H1 (cell line): ENCODE data around the gene SCGB2B2. TPM values are rescaled to one million over a fixed set of nuclear protein-coding genes. Genes with fewer than 3 reads are reported as not detected.

ENCODE experiments used
- CTCF ChIA-PET: fragments of 300-600 bp; sonication (Branson Sonifier 250); formaldehyde crosslinking; loops from one replicate; lab custom pipeline; 2021; ENCODE audit not compliant: partially characterized antibody; lab: Charles Lee
- POLR2A ChIA-PET: fragments of 300-600 bp; sonication (Branson Sonifier 250); formaldehyde crosslinking; loops from one replicate; lab custom pipeline; 2021; ENCODE audit warnings: inconsistent platforms; ENCODE audit not compliant: partially characterized antibody; lab: Charles Lee
- DNase-seq, 2 experiments: peaks; one replicate each; pipeline versions ENCODE4 v3.0.0 to v3.0.0-alpha.2; 2010 to 2022; ENCODE audit warnings: low spot score in 2 of 2, low read depth in 1 of 2, mixed read lengths in 1 of 2
- FAIRE-seq: peaks from 2 replicates; lab custom pipeline; 2011; peaks lifted over from hg19 to GRCh38; lab: Jason Lieb, UNC
- H2AFZ ChIP-seq: 2 replicates; pipeline ENCODE4 v1.8.1; 2012; ENCODE audit warnings: low read length, inconsistent platforms
- H2AK5ac ChIP-seq: 2 replicates; pipeline ENCODE4 v1.6.1; 2013; ENCODE audit warnings: low read depth, low read length
- H2BK120ac ChIP-seq: replicated peaks from 2 replicates; pipeline ENCODE3; 2013; ENCODE audit warnings: low read depth, low read length, inconsistent platforms
- H2BK12ac ChIP-seq: 2 replicates; pipeline ENCODE4 v1.6.1; 2013; ENCODE audit warnings: low read depth, low read length
- H2BK15ac ChIP-seq: 2 replicates; pipeline ENCODE4 v1.6.1; 2013; ENCODE audit warnings: low read length
- H2BK20ac ChIP-seq: 2 replicates; pipeline ENCODE4 v1.6.1; 2013; ENCODE audit warnings: low read length
- H2BK5ac ChIP-seq: 2 replicates; pipeline ENCODE4 v1.6.1; 2013; ENCODE audit warnings: low read depth, low read length
- H3K14ac ChIP-seq: 2 replicates; pipeline ENCODE4 v1.6.1; 2013; ENCODE audit warnings: inconsistent platforms; ENCODE audit not compliant: insufficient read length
- H3K18ac ChIP-seq: 2 replicates; pipeline ENCODE4 v1.6.1; 2013; ENCODE audit warnings: low read length; ENCODE audit errors: extremely low read depth
- H3K23ac ChIP-seq: 2 replicates; pipeline ENCODE4 v1.6.1; 2013; ENCODE audit warnings: inconsistent platforms; ENCODE audit not compliant: insufficient read length
- H3K23me2 ChIP-seq: 2 replicates; pipeline ENCODE4 v1.6.1; 2013; ENCODE audit warnings: low read depth, low read length
- H3K27ac ChIP-seq: 2 replicates; pipeline ENCODE4 v1.6.1; 2011; ENCODE audit warnings: low read depth, low read length, inconsistent platforms
- H3K27me3 ChIP-seq, 4 experiments: replicated peaks in 1 of 4; 1 replicate in 1 of 4; 2 replicates in 3 of 4; pipeline versions ENCODE4 v1.6.1 to v1.8.1; 2011 to 2013; ENCODE audit warnings: low read length in 3 of 4, mild to moderate bottlenecking in 3 of 4, inconsistent platforms in 2 of 4, mixed read lengths in 2 of 4, moderate library complexity in 1 of 4; ENCODE audit not compliant: control insufficient read depth in 3 of 4, insufficient read depth in 3 of 4; ENCODE audit errors: extremely low read depth in 1 of 4
- H3K36me3 ChIP-seq, 4 experiments: 2 replicates each; pipeline versions ENCODE4 v1.6.1 to v1.8.1; 2011 to 2013; ENCODE audit warnings: mild to moderate bottlenecking in 4 of 4, low read length in 3 of 4, moderate library complexity in 2 of 4, control low read depth in 1 of 4, inconsistent platforms in 1 of 4; ENCODE audit not compliant: insufficient read depth in 4 of 4, control insufficient read depth in 2 of 4
- H3K4ac ChIP-seq: replicated peaks from 2 replicates; pipeline ENCODE3; 2013; ENCODE audit warnings: low read length, low read depth, mixed read lengths, inconsistent platforms; ENCODE audit not compliant: insufficient read length
- H3K4me1 ChIP-seq, 4 experiments: replicated peaks in 1 of 4; 1 replicate in 1 of 4; 2 replicates in 3 of 4; pipeline versions ENCODE4 v1.6.1 to v1.8.1; 2011 to 2013; ENCODE audit warnings: low read length in 3 of 4, inconsistent platforms in 2 of 4, mixed read lengths in 1 of 4; ENCODE audit not compliant: insufficient read depth in 4 of 4, control insufficient read depth in 3 of 4
- H3K4me2 ChIP-seq, 2 experiments: 2 replicates each; pipeline versions ENCODE4 v1.6.1 to v1.8.1; 2011 to 2013; ENCODE audit warnings: low read depth in 2 of 2, low read length in 2 of 2, control low read depth in 1 of 2, inconsistent platforms in 1 of 2, mild to moderate bottlenecking in 1 of 2; ENCODE audit not compliant: insufficient read depth in 1 of 2
- H3K4me3 ChIP-seq, 4 experiments: fragments of 200-600, 300-600 bp in 1 of 4; sonication (generic), shearing (Covaris generic), sonication (Bioruptor Twin) in 1 of 4; 2 replicates each; pipeline versions ENCODE4 v1.5.1 to v1.8.1; 2011 to 2016; ENCODE audit warnings: low read length in 4 of 4, low read depth in 3 of 4, control low read depth in 2 of 4, inconsistent platforms in 2 of 4, mild to moderate bottlenecking in 2 of 4, mixed read lengths in 1 of 4, moderate library complexity in 1 of 4; ENCODE audit not compliant: insufficient read depth in 2 of 4; ENCODE audit errors: extremely low read depth in 1 of 4
- H3K56ac ChIP-seq: replicated peaks from 2 replicates; pipeline ENCODE3; 2013; ENCODE audit warnings: low read depth, mild to moderate bottlenecking, mixed read lengths, low read length, inconsistent platforms; ENCODE audit not compliant: insufficient read length
- H3K79me1 ChIP-seq: 2 replicates; pipeline ENCODE4 v1.6.1; 2013; ENCODE audit warnings: low read depth, low read length, control low read depth
- H3K79me2 ChIP-seq, 2 experiments: 2 replicates each; pipeline versions ENCODE4 v1.6.1 to v1.8.1; 2012 to 2013; ENCODE audit warnings: low read length in 2 of 2, mild to moderate bottlenecking in 2 of 2, inconsistent platforms in 1 of 2; ENCODE audit not compliant: insufficient read depth in 2 of 2, control insufficient read depth in 1 of 2
- H3K9ac ChIP-seq, 4 experiments: replicated peaks in 1 of 4; 1 replicate in 1 of 4; 2 replicates in 3 of 4; pipeline versions ENCODE4 v1.6.1 to v1.8.1; 2011 to 2013; ENCODE audit warnings: low read depth in 3 of 4, low read length in 3 of 4, control low read depth in 2 of 4, mild to moderate bottlenecking in 2 of 4, moderate library complexity in 2 of 4, inconsistent platforms in 1 of 4; ENCODE audit errors: extremely low read depth in 1 of 4
- H3K9me3 ChIP-seq, 2 experiments: 2 replicates each; pipeline versions ENCODE4 v1.6.1 to v1.8.1; 2012 to 2013; ENCODE audit warnings: mild to moderate bottlenecking in 2 of 2, moderate library complexity in 2 of 2, control low read depth in 1 of 2, inconsistent platforms in 1 of 2, low read depth in 1 of 2, low read length in 1 of 2, mixed read lengths in 1 of 2; ENCODE audit not compliant: insufficient read depth in 2 of 2
- H4K20me1 ChIP-seq, 2 experiments: replicated peaks in 1 of 2; 2 replicates each; pipeline versions ENCODE3 to v1.8.1; 2011 to 2013; ENCODE audit warnings: inconsistent platforms in 2 of 2, low read length in 2 of 2, mild to moderate bottlenecking in 1 of 2; ENCODE audit not compliant: insufficient read depth in 2 of 2, control insufficient read depth in 1 of 2
- H4K5ac ChIP-seq: 2 replicates; pipeline ENCODE4 v1.6.1; 2013; ENCODE audit warnings: low read length, low read depth, mixed read lengths, inconsistent platforms; ENCODE audit not compliant: insufficient read length
- H4K8ac ChIP-seq: 2 replicates; pipeline ENCODE4 v1.8.0; 2013; ENCODE audit warnings: mild to moderate bottlenecking, moderate library complexity, low read length, inconsistent platforms; ENCODE audit not compliant: insufficient read depth; ENCODE audit errors: extremely low read depth
- H4K91ac ChIP-seq: replicated peaks from 2 replicates; pipeline ENCODE3; 2013; ENCODE audit warnings: low read length, mixed read lengths, inconsistent platforms; ENCODE audit not compliant: insufficient read length
- ATF3 ChIP-seq: IDR thresholded peaks from 2 replicates; pipeline ENCODE4 v1.6.1; 2011; ENCODE audit warnings: low read depth, mild to moderate bottlenecking, low read length; ENCODE audit not compliant: insufficient read depth
- E2F6 ChIP-seq: IDR thresholded peaks from 2 replicates; pipeline ENCODE4 v1.6.1; 2012; ENCODE audit warnings: inconsistent platforms
- EP300 ChIP-seq, 2 experiments: IDR thresholded peaks; 1 replicate in 1 of 2; 2 replicates in 1 of 2; pipeline ENCODE4 v1.6.1; 2011 to 2012; ENCODE audit warnings: low read depth in 2 of 2, low read length in 2 of 2, mild to moderate bottlenecking in 2 of 2, borderline replicate concordance in 1 of 2, inconsistent platforms in 1 of 2, moderate library complexity in 1 of 2
- EZH2 ChIP-seq: fragments of 200-600 bp; sonication (generic); IDR thresholded peaks from 2 replicates; pipeline ENCODE4 v1.7.1; 2012; ENCODE audit warnings: low read depth, mild to moderate bottlenecking, moderate library complexity, low read length, inconsistent platforms; ENCODE audit not compliant: severe bottlenecking
- SIRT6 ChIP-seq: IDR thresholded peaks from one replicate; pipeline ENCODE4 v1.7.1; 2012; ENCODE audit warnings: low read length, inconsistent platforms
- SP4 ChIP-seq: IDR thresholded peaks from 2 replicates; pipeline ENCODE4 v1.6.1; 2012; ENCODE audit warnings: low read length, inconsistent platforms
- ZNF274 ChIP-seq: IDR thresholded peaks from 2 replicates; pipeline ENCODE4 v1.7.0; 2012; ENCODE audit warnings: low read length, borderline replicate concordance; ENCODE audit errors: extremely low read depth
- WGBS, 2 experiments: shearing (Covaris generic) in 1 of 2; methylation state at CpG; one replicate each; pipeline versions ENCODE4 v1.1.6 to v1.1.7; 2013 to 2015; ENCODE audit warnings: low lambda C conversion rate in 2 of 2, mixed read lengths in 2 of 2, inconsistent platforms in 1 of 2, low coverage in 1 of 2, missing lambda C conversion rate in 1 of 2; ENCODE audit not compliant: insufficient replicate concordance in 2 of 2, insufficient coverage in 1 of 2, insufficient read length in 1 of 2; ENCODE audit errors: extremely low coverage in 1 of 2, missing lambda C conversion rate in 1 of 2; 5-methylcytosine and 5-hydroxymethylcytosine counted together
- polyA plus RNA-seq, 7 experiments: library from polyadenylated mRNA; depleted of rRNA in 3 of 7; stranded (reverse) in 5 of 7; unstranded in 2 of 7; fragments of >200 nt in 5 of 7; fragments of 200-250 nt in 2 of 7; gene quantifications; 1 replicate in 5 of 7; 2 replicates in 1 of 7; 4 replicates in 1 of 7; pipeline versions ENCODE4 v1.2.1 to v1.2.3, GENCODE V29; 2011 to 2013; ENCODE audit warnings: missing spikeins in 2 of 7, mixed read lengths in 2 of 7
- total RNA-seq: library from RNA; stranded (reverse); fragmentation: NEBNext Ultra II Directional; extraction: Animal tissue kit (Norgen Biotek cat#: 25700); gene quantifications from 2 replicates; pipeline ENCODE4 v1.2.1, GENCODE V29; 2021

Gene SCGB2B2
- total and polyA plus RNA-seq, 2 of the 8 experiments (the other 6 are each of a cell fraction or from before 2014, with no cell fraction given): 0.09 TPM; not detected in 1

- Histone ChIP-seq H4K8ac (no peak overlapping the region), H3K79me1 (no peaks in the 10 kb centered on the region; the same call in 1 of the 2 replicates), H3K79me2 (peaks cover 0 to 7% of the 10 kb centered on the region in 2 experiments; a peak in 1 of 4 replicates), H3K14ac (no peak overlapping the region), H4K91ac (no peak overlapping the region), H3K27ac (no peak overlapping the region), H2BK5ac (no peak overlapping the region), H2BK20ac (no peak overlapping the region), H3K4me3 (no peak overlapping the region), H4K5ac (no peak overlapping the region), H3K9ac (no peak overlapping the region), H3K23ac (no peak overlapping the region), H3K4me1 (peaks cover 0 to 3% (median 2%) of the 10 kb centered on the region in 4 experiments; a peak in 4 of 7 replicates), H3K18ac (no peak overlapping the region), H3K27me3 (no peaks in the 10 kb centered on the region; a peak in 1 of 7 replicates), H2AK5ac (no peak overlapping the region), H4K20me1 (no peaks in the 10 kb centered on the region), H3K9me3 (peaks cover 26 to 28% of the 10 kb centered on the region in 2 experiments), H3K4ac (no peak overlapping the region), H3K56ac (no peak overlapping the region), H2AFZ (no peak overlapping the region), H3K23me2 (no peaks in the 10 kb centered on the region), H3K4me2 (no peak overlapping the region), H2BK12ac (no peak overlapping the region), H2BK120ac (no peak overlapping the region), H3K36me3 (peaks cover 3 to 59% (median 31%) of the 10 kb centered on the region in 4 experiments; a peak in 6 of 8 replicates), H2BK15ac (no peak overlapping the region)
- POLR2A ChIA-PET: no interaction called here
- CTCF ChIA-PET: no interaction called here
- WGBS, 2 experiments: 88% methylated on average over 9 of the region's 9 CpGs; no CpG with 5 or more reads in 1 of the 2 experiments
- FAIRE-seq (no peak), DNase-seq (no peak)
- no peak for TF ChIP-seq ATF3
- TF ChIP-seq SP4: no peak
- no peak for TF ChIP-seq EZH2
- TF ChIP-seq SIRT6: no peak
- TF ChIP-seq E2F6: no peak
- no peak for TF ChIP-seq ZNF274
- no peak for TF ChIP-seq EP300 (IDR thresholded peaks at IDR 0.05; ENCODE audit: borderline replicate concordance in 1 of 2, low read depth in 2 of 2, low read length in 2 of 2)
- TF ChIP-seq, all 59 proteins: peak for 0
These were observed 4.5 kb upstream of the SCGB2B2 start for GRCh38 chr19:34681478-34681877.
